Panc1 (cell line): Measurements from ENCODE around the gene GSK3B.

Source experiments
- TF ChIP-seq, protein P1 (sequence below), 2 experiments: IDR thresholded peaks; 2 replicates each; pipeline ENCODE4 v1.6.1; 2011 to 2012; ENCODE audit warnings: low read depth in 2 of 2, control low read depth in 1 of 2, low read length in 1 of 2, mild to moderate bottlenecking in 1 of 2, moderate library complexity in 1 of 2; ENCODE audit not compliant: insufficient read depth in 1 of 2
- TF ChIP-seq, protein P2 (sequence below): fragments of 450-650 bp; IDR thresholded peaks from 2 replicates; pipeline ENCODE4 v1.5.1; 2017; ENCODE audit warnings: mild to moderate bottlenecking

DNA sequence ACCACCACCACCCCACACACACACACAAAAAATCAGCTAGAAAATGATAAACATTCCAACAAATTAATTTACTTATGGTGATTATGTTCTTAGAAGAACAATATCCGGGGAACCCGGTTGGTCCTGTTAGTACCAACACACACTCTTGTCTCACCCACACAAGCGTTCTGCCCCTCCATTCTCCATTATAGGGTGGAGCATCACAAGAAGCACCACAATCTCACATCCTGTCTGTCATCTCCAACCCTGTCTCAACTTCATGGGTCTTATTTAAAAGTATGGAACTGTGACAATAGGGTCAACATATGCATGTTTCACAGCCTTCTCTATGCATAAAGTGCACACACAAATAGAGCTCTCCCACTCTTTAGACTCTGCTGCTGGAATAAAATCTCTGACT is 5.6 kb downstream of the GSK3B start:
- TF ChIP-seq, protein P1, sequence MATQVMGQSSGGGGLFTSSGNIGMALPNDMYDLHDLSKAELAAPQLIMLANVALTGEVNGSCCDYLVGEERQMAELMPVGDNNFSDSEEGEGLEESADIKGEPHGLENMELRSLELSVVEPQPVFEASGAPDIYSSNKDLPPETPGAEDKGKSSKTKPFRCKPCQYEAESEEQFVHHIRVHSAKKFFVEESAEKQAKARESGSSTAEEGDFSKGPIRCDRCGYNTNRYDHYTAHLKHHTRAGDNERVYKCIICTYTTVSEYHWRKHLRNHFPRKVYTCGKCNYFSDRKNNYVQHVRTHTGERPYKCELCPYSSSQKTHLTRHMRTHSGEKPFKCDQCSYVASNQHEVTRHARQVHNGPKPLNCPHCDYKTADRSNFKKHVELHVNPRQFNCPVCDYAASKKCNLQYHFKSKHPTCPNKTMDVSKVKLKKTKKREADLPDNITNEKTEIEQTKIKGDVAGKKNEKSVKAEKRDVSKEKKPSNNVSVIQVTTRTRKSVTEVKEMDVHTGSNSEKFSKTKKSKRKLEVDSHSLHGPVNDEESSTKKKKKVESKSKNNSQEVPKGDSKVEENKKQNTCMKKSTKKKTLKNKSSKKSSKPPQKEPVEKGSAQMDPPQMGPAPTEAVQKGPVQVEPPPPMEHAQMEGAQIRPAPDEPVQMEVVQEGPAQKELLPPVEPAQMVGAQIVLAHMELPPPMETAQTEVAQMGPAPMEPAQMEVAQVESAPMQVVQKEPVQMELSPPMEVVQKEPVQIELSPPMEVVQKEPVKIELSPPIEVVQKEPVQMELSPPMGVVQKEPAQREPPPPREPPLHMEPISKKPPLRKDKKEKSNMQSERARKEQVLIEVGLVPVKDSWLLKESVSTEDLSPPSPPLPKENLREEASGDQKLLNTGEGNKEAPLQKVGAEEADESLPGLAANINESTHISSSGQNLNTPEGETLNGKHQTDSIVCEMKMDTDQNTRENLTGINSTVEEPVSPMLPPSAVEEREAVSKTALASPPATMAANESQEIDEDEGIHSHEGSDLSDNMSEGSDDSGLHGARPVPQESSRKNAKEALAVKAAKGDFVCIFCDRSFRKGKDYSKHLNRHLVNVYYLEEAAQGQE (IDR thresholded peaks at IDR 0.05; ENCODE audit: insufficient read depth in 1 of 2, low read depth in 2 of 2, low read length in 1 of 2), result no peak
- TF ChIP-seq, protein P2, sequence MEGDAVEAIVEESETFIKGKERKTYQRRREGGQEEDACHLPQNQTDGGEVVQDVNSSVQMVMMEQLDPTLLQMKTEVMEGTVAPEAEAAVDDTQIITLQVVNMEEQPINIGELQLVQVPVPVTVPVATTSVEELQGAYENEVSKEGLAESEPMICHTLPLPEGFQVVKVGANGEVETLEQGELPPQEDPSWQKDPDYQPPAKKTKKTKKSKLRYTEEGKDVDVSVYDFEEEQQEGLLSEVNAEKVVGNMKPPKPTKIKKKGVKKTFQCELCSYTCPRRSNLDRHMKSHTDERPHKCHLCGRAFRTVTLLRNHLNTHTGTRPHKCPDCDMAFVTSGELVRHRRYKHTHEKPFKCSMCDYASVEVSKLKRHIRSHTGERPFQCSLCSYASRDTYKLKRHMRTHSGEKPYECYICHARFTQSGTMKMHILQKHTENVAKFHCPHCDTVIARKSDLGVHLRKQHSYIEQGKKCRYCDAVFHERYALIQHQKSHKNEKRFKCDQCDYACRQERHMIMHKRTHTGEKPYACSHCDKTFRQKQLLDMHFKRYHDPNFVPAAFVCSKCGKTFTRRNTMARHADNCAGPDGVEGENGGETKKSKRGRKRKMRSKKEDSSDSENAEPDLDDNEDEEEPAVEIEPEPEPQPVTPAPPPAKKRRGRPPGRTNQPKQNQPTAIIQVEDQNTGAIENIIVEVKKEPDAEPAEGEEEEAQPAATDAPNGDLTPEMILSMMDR, result no peak
